ENCODE data around the gene SHROOM2. TPM values are rescaled to one million over a fixed set of nuclear protein-coding genes. Genes with fewer than 3 reads are reported as not detected.

Gene SHROOM2
- total RNA-seq, 1 experiment from 2014 or later, result 13.9 TPM

GRCh38 chrX:9860826-9861225 is 74.6 kb downstream of the SHROOM2 start:
- no peaks in the 10 kb centered on the region for H3K27me3 ChIP-seq (ENCODE audit: insufficient read depth, low read length)
- DNase-seq, result no peak
- peaks cover 3% of the 10 kb centered on the region for H3K79me1 ChIP-seq (ENCODE audit: insufficient read depth, low read depth, low read length, poor library complexity, severe bottlenecking)
- no peak overlapping the region for H2BK120ac ChIP-seq (ENCODE audit: low read depth, low read length, poor library complexity, severe bottlenecking)
- H3K4ac ChIP-seq (ENCODE audit: low read depth, low read length), result no peak overlapping the region
- no peak overlapping the region for H3K27ac Mint-ChIP-seq
- no peak overlapping the region for H3K9ac ChIP-seq (ENCODE audit: extremely low read depth, insufficient read length, low read length)
- no peak overlapping the region for H2BK5ac ChIP-seq (ENCODE audit: insufficient read length, low read length)
- no peak overlapping the region for H2BK20ac ChIP-seq (ENCODE audit: low read depth, low read length, poor library complexity, severe bottlenecking)
- no peaks in the 10 kb centered on the region; the same call in 1 of the 2 replicates for H3K79me2 ChIP-seq (ENCODE audit: insufficient read depth, low read length)
- H3K4me1 ChIP-seq (ENCODE audit: insufficient read depth, low read length), result peaks cover 5% of the 10 kb centered on the region; the same call in 1 of the 2 replicates
- H3K27ac ChIP-seq (ENCODE audit: insufficient read length, low read depth, low read length), result no peak overlapping the region
- peaks cover 13 to 23% of the 10 kb centered on the region in 2 experiments for H3K4me1 Mint-ChIP-seq
- H4K5ac ChIP-seq (ENCODE audit: insufficient read length, low read depth, low read length), result no peak overlapping the region
- H2BK12ac ChIP-seq (ENCODE audit: insufficient read length, low read depth, low read length), result no peak overlapping the region
- no peak overlapping the region for H2AK5ac ChIP-seq (ENCODE audit: insufficient read length, low read length)
- no peak overlapping the region for H3T11ph ChIP-seq (ENCODE audit: low read length)
- H3K18ac ChIP-seq (ENCODE audit: insufficient read length, low read depth, low read length), result no peak overlapping the region
- H2AFZ ChIP-seq (ENCODE audit: low read length), result no peak overlapping the region
- H3K23ac ChIP-seq (ENCODE audit: insufficient read length, low read depth, low read length), result no peak overlapping the region
- no peak overlapping the region for H3K4me3 Mint-ChIP-seq
- no peak overlapping the region for H3K56ac ChIP-seq (ENCODE audit: insufficient read length, low read depth, low read length)
- H3K23me2 ChIP-seq (ENCODE audit: insufficient read length, low read depth, low read length, poor library complexity, severe bottlenecking), result no peaks in the 10 kb centered on the region
- H2BK15ac ChIP-seq (ENCODE audit: low read depth, low read length), result no peak overlapping the region
- H3K9me3 Mint-ChIP-seq, result peaks cover 49 to 62% of the 10 kb centered on the region in 2 experiments
- no peak overlapping the region for H4K91ac ChIP-seq (ENCODE audit: insufficient read length, low read depth, low read length)
- no peak overlapping the region for H3K4me2 ChIP-seq (ENCODE audit: insufficient read depth, insufficient read length, low read length)
- H3K27me3 Mint-ChIP-seq (ENCODE audit: low read depth), result no peaks in the 10 kb centered on the region; the same call in 1 of the 2 replicates
- no CpG with 5 or more reads among the region's 1 CpG for WGBS (ENCODE audit: extremely low coverage, insufficient read length, low lambda C conversion rate)
- TF ChIP-seq CTCF (conservative IDR thresholded peaks at IDR 0.05), result no peak
- H4K20me1 ChIP-seq (ENCODE audit: control insufficient read depth, insufficient read depth, insufficient read length), result no peaks in the 10 kb centered on the region
- no peak overlapping the region for H4K8ac ChIP-seq (replicated peaks; ENCODE audit: insufficient read length, low read depth, low read length)
- no peak overlapping the region for H3K14ac ChIP-seq (ENCODE audit: insufficient read depth, low read length)
- peaks cover 20 to 24% (median 23%) of the 10 kb centered on the region in 3 experiments for H3K36me3 Mint-ChIP-seq (ENCODE audit: insufficient read depth in 1 of 3, low read depth in 3 of 3)
- H3K9me3 ChIP-seq (ENCODE audit: control insufficient read depth, low read depth, low read length), result no peaks in the 10 kb centered on the region
